HG02970 (cell line): ENCODE measurements around the gene C19orf12.

Experiments used
- ATAC-seq: cut with Tn5 transposase; IDR thresholded peaks from one replicate; pipeline ENCODE4 v1.9.1; 2021; ENCODE audit warnings: mild to moderate bottlenecking, moderate library complexity, moderate number of reproducible peaks; ENCODE audit not compliant: unreplicated experiment, low FRiP score

C19orf12 gene

DNA sequence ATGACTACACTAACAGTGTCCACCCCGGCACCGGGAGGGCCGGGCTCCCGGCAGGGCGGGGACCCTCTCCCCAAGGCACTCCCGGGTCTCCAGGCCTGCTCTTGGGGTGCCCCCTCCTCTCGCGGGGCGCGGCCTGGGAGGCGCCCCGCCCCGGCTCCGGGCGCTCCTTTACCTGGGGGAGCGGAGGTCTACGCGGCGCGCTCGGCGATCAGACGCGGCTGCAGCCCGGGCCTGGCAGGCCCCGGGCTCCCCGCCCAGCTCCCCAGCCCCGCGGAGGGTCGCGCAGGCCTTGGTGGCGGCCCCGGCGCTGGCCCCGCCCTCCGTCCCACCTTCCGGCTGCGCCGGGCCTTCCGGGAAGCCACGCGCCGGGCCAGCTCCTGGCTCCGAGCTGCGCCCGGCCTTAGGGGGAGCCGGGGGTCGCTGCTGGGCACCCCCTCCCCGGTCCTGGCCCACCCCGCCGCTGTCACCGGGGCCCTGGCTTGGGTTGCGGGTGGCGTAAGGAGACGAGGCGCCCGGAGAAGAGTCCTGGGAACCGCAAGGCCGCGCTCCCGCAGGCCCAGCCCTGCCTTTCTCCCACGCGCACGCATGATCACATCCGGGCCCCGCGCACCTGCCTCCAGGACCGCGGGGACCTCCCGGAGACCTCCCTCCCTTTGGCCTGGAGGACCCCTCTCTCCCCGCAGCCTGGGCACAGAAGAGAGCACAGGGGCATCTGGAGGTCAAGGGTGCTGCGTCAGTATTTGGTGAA is at the start of gene C19orf12:
Gene C19orf12, minus strand, starts transcription at position 309 of the 748 bp plus-strand sequence. CDS start 6,848 bp downstream, outside the sequence.
- ATAC-seq = peak; percentile 54

DNA sequence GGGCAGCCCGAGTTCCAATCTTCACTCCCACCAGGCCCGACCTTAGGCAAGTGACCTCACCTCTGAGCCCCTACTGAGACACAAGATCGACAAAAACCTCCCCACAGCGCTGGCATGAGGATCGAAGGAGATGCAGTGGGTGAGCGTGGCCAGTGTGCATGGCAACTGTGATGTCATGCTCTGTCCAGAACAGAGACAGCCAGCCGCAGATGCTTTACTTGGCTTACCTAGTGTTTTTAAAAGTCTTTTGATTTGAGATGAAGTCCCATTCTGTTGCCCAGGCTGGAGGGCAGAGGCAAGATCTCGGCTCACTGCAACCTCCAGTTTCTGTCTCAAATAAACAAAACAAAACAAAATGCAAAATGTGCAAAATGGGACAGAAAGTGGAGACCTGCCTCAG is 49.3 kb upstream of the C19orf12 start:
- no peak for ATAC-seq

DNA sequence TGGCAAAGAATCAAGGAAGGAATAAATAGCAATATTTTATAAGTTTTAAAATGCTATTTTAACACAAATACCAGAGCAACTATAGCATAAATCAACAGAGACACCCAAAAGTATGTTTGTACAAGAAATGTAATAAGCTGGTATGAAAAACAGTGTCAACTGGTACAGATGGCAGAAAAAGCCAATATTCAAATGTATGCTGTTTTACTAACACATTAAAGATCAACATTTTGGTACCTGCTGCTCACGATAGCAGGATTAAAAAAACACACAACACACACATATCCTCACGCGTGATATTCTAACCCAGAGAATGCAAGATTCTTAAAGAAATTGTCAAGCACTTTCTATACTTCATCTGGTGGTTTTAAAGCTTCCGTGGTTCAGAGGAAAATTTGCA is 48.1 kb upstream of the C19orf12 start:
- no peak for ATAC-seq

DNA sequence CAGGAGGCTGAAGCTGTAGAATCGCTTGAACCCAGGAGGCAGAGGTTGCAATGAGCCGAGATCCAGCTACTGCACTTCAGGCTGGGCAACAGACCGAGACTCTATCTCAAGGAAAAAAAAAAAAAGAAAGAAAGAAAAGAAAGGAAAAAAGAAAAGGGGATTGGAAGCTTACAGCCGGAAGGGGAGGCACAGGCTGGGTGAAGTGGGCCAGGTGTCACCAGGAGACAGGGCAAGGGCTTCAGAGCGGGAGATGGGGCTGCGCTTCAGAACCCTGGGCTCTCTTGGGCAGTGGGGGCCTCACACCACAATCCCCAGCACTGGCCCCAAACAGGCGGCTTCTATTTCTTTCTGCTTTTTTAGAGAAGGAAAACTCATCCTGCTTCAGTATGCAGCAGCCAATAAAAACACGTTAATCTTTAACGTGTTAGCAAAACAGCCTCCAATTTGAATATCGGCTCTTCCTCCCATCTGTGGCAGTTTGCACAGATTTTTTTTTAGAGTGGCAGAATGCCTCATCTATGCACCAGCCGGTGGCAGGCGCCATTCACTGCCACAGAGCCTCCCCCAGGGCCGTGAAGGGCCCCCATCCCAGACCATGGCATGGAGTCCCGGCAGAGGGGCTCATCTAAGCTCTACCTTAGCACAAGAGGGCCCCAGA is 46.6 kb upstream of the C19orf12 start:
- ATAC-seq = no peak

DNA sequence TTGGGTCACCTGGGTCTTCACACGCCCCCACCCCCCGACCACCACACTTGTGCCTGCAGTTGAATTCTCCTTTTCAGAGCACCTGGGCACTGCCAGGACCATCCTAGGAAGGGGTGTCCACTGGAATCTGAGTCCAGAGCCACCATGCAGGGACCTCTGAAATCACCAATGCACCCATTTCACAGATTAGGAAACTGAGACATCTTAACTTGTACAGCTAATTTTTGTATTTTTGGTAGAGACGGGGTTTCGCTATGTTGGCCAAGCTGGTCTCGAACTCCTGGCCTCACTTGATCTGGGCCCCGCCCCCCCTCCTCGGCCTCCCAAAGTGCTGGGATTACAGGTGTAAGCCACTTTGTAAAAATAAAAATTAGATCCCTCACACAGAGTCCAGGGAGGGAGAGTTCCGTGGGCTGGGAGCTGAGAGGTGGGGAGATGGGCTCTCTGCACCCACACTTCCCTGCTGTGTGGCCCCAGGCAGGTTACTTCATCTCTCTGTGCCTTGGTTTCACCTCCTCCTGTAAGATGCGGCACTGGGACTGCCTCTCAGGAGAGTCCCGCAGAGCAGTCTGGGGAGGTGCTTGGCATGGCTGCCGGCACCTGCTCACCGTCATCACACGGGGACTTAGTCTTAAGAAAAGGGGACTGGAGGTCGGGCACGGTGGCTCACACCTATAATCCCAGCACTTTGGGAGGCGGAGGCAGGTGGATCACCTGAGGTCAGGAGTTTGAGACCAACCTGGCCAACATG is 45.9 kb upstream of the C19orf12 start:
- ATAC-seq = no peak

DNA sequence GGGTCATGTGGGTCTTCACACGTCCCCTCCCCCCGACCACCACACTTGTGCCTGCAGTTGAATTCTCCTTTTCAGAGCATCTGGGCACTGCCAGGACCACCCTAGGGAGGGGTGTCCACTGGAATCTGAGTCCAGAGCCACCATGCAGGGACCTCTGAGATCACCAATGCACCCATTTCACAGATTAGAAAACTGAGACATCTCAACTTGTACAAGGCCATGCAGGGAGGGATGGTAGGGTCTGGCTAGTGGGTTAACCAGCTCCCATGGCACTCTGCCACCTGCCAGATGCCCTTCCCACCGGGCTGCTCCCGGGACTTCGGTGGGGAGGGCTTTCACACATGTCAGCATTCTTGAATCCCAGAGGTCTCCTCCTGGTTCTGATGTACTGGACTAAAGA is 44.3 kb upstream of the C19orf12 start:
- no peak for ATAC-seq

DNA sequence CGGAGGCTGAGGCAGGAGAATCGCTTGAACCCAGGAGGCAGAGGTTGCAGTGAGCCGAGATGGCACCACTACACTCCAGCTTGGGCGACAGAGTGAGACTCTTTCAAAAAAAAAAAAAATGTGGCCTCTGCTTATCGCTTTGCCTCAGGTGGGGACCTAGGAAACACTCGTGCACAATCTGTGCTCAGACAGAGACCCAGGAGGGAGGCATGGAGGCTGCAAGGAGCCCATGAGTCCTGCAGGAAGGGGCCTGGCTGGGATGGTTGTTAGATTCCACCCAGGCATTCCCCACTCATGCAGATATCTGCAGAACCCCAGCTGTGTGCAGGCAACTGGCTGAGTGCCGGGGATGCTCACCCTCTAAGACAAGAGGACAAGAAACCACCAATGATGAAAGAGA is 43.8 kb upstream of the C19orf12 start:
- no peak for ATAC-seq

DNA sequence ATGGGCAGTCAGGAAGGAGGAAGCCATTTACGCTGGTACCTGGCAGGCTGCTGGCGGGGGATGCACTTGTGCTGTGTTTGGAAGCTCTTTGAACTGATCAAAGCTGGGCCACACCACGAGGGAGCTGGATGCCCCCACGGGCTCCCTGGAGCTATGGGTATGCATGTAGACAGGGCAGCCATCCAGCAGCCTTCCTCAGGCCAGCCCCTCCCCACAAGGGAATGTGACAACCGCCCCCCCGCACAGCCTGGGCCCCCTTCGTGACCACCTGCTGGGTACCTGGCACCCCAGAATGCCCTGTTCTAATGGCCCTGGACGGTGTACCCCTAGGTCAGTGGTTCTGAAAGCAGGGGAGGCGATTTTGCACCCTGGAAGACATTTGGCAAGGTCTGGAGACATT is 42.5 kb upstream of the C19orf12 start:
- no peak for ATAC-seq

DNA sequence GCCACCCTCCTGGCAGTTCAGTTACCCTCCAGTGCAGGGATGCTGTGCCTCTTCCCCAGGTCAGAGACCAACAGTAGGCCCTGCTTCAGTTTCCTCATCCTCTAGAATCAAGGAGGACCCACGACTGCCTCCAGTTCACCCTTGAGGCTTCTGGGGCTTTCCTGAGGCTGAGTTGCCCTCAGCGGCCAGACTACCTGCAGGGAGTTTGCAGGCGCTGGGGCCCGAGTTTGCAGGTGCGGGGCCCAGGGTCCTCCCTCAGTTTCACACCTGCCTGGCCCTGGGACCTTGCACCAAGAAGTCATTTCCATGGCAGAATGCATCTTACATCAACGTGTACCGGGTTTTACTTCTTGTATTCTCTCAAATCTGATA is 38.9 kb upstream of the C19orf12 start:
- ATAC-seq = no peak

DNA sequence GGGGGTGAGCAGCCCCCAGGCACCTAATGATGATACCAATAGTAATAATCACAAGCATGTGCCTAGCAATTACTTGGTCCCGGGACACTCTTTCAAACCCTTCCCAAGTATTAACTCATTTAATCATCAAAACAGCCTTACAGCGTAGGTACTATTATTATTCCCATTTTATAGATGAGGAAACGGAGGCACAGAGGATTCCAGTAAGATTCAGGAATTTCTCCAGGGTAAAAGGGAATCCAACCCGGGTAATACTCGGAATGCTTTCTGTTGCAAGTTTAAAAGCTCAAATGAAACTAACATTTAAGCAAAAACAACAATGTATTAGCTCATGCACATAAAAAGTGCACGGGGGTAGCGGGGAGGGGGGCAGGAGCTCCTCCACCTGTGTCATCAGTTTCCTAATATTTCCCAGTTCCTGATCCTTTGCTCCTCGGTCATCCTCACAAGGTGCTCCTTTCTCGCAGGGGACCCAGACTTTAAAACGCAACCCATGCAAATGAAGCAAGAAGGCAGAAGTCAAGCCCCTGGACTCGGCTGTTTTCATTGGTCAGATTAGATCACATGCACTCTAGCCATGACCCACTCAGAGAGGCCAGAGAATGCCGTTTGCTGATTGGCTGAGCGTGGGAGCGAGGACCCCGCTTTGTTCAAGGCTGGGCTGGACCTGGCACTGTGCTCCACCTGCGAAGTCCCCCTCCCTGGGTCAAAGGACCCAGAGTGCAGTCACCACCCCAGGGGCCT is 38.3 kb upstream of the C19orf12 start:
- no peak for ATAC-seq

DNA sequence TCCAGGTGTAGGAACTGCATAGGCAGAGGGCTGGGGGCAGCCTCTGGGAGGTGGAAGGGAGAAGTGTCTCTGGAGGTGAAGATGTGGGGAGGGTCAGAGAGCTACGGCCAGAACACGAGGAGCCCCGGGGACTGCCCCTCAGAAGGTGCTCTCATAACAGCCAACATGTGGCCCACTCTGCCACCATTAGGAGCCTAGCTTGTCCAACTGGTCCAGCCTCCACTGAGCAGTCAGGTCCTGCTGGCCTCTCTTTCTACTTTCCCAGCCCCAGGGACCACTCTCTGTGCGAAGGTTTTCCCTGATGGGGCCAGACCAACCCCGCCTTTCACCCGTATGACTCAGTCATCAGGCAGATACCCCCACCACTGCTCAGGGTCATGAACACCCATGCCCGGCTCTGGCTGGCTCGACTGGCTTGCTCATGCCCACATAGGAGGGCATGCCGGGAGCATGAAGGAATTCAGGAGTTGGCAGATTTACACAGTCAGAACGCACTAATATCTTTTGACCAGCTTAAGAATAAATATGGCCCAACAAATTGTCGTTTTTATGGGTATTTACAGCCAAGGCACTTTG is 37.5 kb upstream of the C19orf12 start:
- no peak for ATAC-seq

DNA sequence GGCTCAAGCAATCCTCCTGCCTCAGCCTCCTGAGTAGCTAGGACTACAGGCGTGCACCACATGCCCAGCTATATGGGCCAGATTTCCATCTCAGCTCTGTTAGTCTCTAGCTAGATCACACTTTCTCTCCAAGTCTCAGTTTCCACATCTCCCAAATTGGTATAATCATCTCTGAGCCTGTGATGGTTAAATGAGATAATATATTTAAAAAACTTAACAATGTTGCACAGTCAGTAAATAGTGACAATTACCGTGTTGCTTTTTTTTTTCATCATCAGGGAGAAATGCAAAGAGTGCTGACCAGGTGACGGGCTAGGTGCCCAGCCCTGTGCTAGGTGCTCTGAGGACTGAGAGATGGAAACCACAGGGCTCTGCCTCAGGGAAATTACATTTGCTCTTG is 36.9 kb upstream of the C19orf12 start:
- ATAC-seq = no peak

DNA sequence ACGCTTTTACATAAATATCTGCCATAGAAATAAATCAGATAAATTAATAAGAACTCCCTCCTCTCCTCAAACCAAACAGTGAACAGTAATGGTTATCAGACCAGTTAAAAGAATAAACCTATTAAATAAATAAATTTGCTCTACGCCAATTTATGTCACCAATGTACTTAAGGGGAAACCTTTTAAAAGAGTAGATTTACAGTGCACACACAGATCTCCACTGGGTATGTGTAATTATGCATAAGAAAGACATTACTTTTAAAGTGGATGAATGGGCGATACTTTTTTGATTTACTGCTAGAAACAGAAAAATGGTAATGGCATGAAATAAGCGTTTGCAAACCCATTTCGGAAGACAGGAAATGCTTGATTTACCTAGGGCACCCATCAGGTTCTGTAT is 34.9 kb upstream of the C19orf12 start:
- no peak for ATAC-seq

DNA sequence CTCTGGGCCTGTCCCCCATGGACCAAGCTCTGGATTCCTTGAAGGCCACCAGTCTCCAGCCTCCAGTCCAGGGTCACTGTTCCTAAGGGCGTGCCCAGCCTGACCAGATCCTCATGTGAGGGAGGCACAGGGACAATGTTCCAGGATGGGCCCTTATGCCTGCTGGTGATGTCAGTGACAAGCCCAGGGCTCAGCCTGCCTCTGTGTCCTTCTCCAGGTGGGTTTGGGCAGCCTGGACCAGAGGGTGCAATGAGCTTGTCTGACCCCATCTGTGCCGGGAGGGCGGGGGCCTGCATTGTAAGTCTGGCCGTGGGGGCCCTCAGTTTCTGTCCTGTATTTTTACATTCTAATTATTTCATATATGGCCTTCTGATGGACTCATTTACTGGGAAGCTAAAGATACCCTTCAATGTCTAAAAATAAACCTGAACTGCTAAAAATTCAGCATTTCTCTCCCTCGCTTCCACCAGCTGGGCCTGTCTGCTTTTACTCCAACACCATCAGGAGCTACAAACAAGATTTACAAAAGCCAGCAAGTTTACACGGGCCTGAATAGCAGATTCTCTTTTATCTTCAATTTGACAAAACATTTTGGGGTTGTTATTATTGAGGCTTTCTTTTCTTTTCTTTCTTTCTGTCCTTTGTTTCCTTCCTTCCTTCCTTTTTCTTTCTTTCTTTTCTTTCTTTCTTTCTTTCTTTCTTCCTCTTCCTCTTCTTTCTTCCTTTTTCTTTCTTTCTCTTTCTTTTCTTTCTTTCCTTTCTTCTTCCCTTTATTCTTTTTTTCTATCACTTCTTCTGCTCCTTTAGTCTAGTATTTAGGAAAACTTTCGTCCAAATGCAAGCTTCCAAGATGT is 34.2 kb upstream of the C19orf12 start:
- ATAC-seq = no peak

DNA sequence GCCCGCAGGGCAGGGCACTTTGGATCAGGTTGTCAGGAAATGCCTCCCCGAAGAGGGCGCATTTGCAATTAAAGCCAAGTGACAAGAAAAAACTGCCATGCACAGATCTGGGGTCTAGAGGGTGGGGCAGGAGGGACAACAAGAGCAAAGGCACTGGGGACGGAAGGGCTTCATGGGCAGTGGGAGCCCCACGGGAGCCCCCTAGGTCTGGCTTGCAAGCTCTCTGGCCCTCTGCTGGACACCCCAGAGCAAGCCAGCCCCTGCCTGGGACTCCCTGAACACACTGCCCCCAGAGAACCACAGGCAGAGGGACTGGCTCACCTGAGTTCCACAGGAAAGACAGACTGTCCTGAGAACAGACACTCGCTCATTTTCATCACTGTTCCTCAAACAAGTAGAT is 30.2 kb upstream of the C19orf12 start:
- ATAC-seq = no peak

DNA sequence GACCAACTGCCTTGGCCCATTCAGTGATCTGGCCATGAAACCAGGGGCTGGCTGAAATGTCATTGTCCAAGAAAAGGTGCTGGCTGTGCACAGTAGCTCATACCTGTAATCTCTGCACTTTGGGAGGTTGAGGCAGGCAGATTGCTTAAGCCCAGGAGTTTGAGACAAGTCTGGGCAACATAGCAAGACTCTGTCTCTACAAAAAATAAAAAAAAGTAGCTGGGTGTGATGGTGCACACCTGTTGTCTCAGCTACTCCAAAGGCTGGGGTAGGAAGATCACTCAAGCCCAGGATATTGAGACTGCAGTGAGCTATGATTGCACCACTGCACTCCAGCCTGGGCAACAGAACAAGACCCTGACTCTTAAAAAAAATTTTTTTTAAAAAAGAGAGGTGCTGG is 28.6 kb upstream of the C19orf12 start:
- no peak for ATAC-seq

DNA sequence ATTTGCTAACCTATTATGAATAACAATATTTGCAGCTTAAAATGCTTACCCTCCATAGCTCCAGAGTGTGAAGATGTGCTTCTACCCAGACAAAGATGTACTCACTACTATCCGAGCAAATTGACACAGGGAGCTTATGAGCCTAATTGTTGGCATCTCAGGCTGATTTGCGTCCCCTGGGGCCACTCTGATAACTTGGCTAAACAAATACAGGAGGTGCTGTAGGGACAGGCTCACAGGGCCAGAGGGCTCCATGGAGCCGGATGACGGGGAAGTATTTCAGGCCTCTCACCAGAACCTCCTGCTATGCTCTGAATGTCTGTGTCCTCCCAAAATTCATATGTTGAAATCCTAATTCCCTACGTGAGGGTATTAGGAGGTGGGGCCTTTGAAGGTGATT is 26.7 kb upstream of the C19orf12 start:
- ATAC-seq = no peak

DNA sequence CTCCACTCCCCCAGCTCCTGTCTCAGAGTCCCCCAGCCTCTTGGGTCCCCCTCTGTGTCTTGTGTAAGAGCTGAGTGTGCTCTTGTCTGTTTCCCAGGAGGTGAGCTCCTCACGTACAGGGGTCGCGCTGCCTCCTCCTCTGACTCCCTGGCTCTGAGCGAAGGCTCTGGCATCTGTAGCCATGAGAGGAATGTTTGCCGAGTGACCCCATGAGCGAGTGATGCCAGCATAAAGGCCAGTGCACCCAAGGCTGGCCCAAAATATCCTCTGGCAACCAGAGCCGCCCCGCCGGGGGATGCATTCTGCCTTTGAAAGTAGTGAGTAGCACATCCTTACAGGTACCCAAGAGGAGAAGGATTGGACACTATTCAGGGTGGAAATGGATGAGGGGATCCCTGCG is 26.2 kb upstream of the C19orf12 start:
- ATAC-seq = no peak

DNA sequence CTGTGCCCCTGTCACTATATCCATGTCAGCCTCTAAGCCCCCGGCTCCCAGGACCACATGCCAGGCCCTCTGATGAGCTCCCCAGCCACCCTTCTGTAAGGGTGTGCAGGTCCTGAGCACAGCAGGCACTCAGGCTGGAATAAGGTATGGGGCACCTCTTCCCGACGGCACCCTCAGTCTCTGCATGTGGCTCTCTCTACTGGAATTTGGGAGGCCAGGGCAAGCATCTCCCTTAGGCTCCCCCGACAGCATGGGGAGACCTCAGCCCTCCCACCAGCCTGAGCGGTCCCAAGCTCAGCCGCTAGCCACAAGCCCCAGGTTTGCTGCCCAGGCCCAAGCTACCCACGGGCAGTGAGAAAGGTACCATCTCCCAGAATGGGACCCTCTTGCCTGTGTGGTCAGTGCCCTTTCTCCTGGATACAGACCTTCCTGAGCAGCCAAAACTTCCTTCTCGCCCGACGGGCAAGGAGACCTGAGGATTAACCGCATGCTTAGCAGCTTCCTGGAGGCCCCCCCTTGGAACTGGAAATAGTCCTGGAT is 22.5 kb upstream of the C19orf12 start:
- no peak for ATAC-seq
